PFSK-1 (cell line): ENCODE results near the gene CHST15.

Experiments used
- POLR2AphosphoS5 ChIP-seq: IDR thresholded peaks from 2 replicates; pipeline ENCODE4 v1.6.1; 2012; ENCODE audit warnings: low read depth, mild to moderate bottlenecking, control low read depth, low read length, moderate library complexity
- SIN3A ChIP-seq: IDR thresholded peaks from 2 replicates; pipeline ENCODE4 v1.6.1; 2012; ENCODE audit warnings: mild to moderate bottlenecking, low read length, moderate library complexity, borderline replicate concordance; ENCODE audit not compliant: insufficient read depth
- TF ChIP-seq, protein P1 (sequence below), 2 experiments: IDR thresholded peaks; 2 replicates each; pipeline versions ENCODE4 v1.6.1 to v1.8.0; 2011 to 2012; ENCODE audit warnings: low read depth in 2 of 2, low read length in 2 of 2, control low read depth in 1 of 2, inconsistent platforms in 1 of 2, mild to moderate bottlenecking in 1 of 2, moderate library complexity in 1 of 2; ENCODE audit not compliant: insufficient read depth in 1 of 2

GRCh38 chr10:124088915-124089314 lies 4.5 kb downstream of the CHST15 start:
- TF ChIP-seq, protein P1, sequence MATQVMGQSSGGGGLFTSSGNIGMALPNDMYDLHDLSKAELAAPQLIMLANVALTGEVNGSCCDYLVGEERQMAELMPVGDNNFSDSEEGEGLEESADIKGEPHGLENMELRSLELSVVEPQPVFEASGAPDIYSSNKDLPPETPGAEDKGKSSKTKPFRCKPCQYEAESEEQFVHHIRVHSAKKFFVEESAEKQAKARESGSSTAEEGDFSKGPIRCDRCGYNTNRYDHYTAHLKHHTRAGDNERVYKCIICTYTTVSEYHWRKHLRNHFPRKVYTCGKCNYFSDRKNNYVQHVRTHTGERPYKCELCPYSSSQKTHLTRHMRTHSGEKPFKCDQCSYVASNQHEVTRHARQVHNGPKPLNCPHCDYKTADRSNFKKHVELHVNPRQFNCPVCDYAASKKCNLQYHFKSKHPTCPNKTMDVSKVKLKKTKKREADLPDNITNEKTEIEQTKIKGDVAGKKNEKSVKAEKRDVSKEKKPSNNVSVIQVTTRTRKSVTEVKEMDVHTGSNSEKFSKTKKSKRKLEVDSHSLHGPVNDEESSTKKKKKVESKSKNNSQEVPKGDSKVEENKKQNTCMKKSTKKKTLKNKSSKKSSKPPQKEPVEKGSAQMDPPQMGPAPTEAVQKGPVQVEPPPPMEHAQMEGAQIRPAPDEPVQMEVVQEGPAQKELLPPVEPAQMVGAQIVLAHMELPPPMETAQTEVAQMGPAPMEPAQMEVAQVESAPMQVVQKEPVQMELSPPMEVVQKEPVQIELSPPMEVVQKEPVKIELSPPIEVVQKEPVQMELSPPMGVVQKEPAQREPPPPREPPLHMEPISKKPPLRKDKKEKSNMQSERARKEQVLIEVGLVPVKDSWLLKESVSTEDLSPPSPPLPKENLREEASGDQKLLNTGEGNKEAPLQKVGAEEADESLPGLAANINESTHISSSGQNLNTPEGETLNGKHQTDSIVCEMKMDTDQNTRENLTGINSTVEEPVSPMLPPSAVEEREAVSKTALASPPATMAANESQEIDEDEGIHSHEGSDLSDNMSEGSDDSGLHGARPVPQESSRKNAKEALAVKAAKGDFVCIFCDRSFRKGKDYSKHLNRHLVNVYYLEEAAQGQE (IDR thresholded peaks at IDR 0.05; ENCODE audit: insufficient read depth in 1 of 2, low read depth in 2 of 2, low read length in 2 of 2) = no peak
- TF ChIP-seq POLR2AphosphoS5 = no peak
- no peak for TF ChIP-seq SIN3A
